Activated T-cell treated with anti-CD3 and anti-CD28 coated beads for 48 hours (primary cell): ENCODE data around the gene PLEKHH2.
"Not testable (repeated sequence)": the region's sequence is repeated elsewhere in the genome, so short reads cannot be mapped to it uniquely, and the experiment has no call there.

Source experiments
- DNase-seq: peaks from one replicate; pipeline ENCODE4 v3.0.0-alpha.2; 2020; ENCODE audit warnings: low read depth

The PLEKHH2 gene

GRCh38 chr2:43637030-43637803 lies at the start of gene PLEKHH2:
Gene PLEKHH2 (plus strand): TSS chr2:43637260. CDS start chr2:43644674, 7,414 bp downstream.
- DNase-seq = peak; percentile 89

GRCh38 chr2:43592443-43592842 lies 44.6 kb upstream of the PLEKHH2 start:
- no peak for DNase-seq

- DNase-seq = no peak
Measured at GRCh38 chr2:43593254-43593653, 43.8 kb upstream of the PLEKHH2 start.

GRCh38 chr2:43594875-43595274 lies 42.2 kb upstream of the PLEKHH2 start:
- DNase-seq = no peak

DNA sequence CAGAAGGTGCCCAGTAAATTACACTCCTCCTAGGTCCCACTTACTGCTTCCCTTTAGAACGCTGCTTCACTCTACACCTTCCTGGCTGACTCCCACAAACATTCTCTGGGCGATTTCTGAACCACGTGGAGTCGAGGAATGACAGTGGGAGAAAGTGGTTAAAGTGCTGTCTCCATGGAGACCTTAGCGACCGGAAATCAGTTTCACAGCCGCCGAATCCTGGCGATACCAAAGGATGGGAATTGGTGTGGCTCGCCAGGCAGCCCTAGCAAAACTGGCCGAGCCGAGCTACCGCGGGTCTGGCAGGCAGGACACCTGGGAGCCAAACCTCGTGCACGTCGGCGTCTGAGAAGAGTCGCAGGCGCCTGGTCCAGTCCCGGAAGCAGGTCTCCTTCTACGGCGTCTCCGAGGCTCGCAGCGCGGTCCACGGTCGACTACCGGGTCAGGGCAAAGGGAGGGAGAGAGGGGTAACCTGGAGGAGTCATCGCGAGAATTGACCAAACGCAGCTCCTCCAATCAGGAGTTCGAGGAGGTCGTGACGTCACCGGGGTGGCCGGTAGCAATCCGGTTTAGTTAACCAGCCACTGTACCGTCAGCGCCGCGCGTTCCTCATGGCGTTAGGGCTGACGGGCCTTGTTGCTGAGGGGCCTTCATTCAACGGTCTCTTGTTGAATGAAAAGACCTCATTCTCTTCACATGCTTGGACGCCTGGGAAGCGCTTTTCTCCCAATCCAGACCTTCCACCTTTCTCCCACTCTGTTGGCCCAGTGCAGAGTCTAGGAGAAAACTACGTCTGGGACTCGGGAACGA lies 41.3 kb upstream of the PLEKHH2 start, which contains the start of gene THADA:
TSS of gene THADA (minus strand) at position 436 of the 810 bp plus-strand sequence. CDS start 3,646 bp downstream, outside the sequence.
- DNase-seq = peak; percentile 96

GRCh38 chr2:43600596-43600995 lies 36.5 kb upstream of the PLEKHH2 start:
- DNase-seq = not testable (repeated sequence)

- DNase-seq = no peak
Measured at GRCh38 chr2:43604674-43605073, 32.4 kb upstream of the PLEKHH2 start.

- no peak for DNase-seq
Measured at GRCh38 chr2:43605079-43605655, 31.9 kb upstream of the PLEKHH2 start.

- no peak for DNase-seq
Measured at GRCh38 chr2:43605851-43606250, 31.2 kb upstream of the PLEKHH2 start.

DNA sequence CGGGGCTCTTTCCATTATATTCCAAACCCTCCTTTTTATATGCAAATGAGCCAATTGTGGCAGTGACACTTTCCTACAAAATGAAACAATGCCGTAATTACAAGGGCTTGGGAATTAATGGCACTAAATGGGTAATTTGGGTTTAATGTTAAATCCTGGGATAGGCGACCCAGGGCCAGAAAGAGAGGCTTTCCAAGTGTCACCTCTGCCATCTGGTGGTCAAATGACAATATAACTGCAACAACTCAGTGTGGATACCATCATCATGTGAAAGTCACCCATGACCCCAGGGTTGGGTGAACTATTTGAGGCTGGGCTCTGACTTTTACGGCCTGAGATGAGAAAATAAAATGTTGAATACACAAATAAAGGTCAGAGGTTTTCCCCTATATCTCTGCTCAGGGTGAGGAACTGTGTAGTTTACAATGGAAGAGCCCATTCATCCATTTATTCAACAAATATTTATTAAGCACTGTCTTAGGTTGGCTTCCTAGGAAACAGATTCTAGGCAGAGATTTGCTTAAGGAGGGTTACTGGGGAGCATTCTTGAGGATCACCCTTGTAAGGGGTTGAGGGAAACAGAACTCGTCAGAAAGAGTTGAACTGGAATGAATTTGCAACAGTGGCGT lies 27.7 kb upstream of the PLEKHH2 start:
- DNase-seq = no peak

- no peak for DNase-seq
Measured at GRCh38 chr2:43610361-43610760, 26.7 kb upstream of the PLEKHH2 start.

DNA sequence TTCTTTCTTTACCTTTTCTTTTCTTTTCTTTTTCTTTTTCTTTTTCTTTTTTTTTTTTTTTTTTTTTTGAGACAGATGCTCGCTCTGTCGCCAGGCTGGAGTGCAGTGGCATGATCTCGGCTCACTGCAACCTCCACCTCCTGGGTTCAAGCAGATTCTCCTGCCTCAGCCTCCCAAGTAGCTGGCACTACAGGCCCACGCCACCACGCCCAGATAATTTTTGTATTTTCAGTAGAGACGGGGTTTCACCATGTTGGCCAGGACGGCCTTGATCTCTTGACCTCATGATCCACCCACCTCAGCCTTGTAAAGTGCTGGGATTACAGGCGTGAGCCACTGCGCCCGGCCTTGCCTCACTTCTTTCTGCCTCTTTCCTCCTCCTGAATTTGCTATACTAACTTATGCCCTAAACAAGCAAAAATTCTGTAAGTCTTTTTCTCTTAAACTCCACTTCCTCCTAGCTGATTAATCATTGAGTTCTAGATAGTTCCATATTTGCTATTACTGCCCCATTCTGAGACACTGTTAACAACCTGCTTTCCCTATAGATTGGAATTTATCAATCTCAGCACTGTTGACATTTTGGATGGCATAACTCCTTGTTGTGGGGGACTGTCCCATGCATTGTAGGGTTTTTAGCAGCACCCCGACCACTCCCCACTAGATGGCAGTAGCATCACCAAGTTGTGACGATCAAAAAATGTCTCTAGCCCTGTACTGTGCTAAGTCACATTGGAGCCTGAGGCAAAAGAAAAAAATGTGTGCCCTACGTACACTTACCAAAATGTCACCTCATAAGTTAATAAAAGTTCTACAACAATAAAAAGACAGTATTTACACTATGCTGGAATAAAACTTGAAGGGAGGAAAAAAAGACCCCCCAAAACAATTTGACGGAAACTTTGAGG lies 24.8 kb upstream of the PLEKHH2 start:
- DNase-seq = peak; percentile 67

DNA sequence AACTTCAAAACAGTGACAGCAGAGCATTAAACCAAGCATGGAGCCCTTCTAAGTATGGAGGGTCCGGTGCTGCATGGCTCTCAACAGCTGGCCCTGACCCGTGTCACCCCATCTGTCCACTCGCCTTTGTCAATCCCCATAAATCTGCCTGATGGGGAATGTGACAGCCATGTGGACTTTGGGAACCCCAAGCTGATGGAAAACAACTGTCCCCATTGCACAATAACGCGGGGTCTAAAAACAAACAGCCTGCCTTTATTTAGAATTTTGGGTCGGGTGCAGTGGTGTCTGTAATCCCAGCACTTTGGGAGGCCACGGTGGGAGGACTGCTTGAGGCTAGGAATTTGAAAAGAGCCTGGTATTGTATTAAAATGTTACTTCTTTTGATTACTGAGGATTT lies 24.1 kb upstream of the PLEKHH2 start:
- no peak for DNase-seq

DNA sequence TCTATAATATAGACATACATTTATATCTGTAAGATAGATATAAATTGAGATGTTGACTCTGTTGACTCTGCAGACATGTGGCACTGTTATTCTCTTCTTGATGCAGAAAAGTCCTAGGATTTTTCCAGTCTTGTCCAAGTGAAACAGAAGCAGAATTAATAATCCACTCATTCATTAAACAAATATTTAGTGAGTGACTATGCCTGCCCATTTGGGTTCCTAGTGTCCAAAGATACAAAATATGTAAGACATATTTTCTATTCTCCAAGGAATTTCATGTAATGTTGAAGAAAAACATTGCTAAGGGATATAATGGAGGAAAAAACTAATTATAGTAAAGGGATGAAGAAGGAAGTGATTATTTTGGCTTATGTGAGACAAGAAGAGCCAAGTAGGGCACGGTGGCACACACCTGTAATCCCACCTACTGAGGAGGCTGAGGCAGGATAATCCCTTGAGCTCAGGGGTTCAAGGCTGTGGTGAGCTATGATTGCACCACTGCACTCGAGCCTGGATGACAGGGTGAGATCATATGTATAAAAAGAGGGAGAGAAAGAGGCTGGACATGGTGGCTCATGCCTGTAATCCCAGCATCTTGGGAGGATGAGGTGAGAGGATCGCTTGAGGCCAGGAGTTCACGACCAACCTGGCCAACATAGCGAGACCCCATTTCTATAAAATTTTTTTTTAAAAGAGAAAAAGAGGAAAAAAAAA lies 19.9 kb upstream of the PLEKHH2 start:
- no peak for DNase-seq

DNA sequence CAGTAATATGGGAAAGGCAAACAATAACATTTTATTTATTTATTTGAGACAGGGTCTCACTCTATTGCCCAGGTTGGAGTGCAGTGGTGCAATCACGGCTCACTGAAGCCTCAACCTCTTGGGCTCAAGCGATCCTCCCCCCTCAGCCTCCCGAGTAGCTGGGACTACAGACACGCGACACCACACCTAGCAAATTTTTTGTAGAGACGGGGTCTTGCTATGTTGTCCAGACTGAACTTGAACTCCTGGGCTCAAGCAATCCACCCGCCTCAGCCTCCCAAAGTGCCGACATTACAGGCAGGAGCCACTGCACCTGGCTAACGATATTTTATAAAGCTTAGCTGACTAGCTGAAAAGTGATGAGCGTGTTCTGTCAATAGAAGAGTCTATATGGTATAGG lies 17.5 kb upstream of the PLEKHH2 start:
- no peak for DNase-seq

DNA sequence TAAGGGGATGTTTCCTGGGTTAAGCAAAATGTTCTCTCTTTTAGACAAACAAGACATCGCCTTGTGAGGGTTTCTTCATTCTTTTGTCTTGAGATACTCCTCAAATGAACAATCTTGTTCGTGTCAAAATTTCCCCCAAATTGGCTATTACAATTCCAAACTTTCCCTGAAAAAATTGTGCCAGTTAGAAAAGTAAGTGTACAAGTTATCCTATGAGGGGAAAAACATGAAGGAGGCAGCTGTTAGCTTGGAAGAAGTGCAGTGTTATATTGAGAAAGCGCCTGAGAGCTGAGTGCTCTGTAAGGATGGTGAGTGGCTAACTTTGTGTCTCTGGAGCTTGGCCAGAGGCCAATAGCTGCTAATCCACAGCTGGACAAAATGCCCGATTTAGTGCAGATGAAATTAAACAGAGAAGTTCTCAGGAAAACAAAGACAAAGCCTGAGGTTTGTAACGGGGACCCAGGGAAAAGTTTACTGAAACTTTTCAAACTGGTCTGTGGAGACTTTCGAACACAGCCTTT lies 14.1 kb upstream of the PLEKHH2 start:
- no peak for DNase-seq

DNA sequence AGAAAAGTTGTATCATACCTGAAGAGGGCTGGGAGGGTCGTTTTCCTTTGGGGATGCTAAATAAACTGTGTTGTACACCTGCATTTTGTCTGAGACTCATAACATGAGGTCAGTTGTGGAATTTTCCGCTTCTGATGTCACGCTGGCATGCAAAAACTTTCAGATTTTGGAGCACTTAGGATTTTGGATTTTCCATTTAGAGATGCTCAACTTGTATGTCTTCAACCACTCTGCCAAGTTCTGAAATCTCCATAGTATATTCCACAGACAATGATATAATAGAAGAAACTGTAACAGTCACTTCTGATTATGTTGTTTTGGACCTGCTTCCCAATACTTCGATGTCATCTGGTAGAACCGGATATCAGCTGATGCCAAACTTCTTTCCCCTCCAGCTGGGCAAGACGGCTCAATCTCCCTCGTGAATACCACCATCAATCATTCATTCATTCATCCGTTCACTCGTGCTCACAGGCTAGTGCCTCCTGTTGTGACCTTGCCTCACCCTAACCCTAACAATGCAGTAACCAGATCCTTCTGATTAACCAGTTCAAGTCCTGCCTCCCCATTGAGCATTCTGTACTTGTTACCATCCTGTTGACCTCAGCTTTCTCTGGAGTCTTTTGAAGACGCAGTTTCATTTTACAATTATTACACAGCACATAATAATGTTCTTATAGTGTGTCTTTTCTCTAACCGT lies 5.3 kb upstream of the PLEKHH2 start:
- no peak for DNase-seq

DNA sequence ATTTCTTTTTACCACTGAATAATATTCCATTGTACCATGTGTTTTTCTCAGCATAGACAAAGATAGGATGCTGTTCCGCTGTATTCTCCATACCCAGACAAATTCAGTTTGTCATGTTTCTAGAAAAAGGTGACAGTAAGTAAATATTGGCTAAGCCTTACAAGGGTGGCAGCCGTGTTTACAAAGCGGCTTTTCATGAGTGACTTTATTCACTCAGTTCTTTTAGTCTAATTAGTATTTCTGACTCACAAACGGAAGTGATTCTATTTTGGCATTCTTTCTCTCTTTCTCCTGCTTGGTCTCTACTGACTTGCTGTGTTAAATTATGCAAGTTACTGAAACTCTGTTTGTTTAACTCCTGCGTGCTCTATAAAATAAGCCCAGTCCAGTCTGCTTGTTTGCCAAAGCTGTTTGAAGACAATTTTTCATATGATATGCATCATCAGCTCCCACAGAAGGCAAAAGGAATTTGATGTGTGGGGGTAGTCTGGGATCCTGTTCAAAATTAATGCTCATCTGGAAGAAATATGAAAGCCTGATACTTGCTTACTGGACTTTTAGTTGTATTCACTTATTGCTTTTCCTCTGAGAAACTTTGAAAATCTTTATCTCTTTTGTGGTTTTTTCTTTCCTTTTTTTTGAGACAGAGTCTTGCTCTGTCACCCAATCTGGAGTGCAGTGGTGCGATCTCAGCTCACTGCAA lies 2.3 kb upstream of the PLEKHH2 start:
- DNase-seq = no peak

- not testable (repeated sequence) for DNase-seq
Measured at GRCh38 chr2:43636153-43636552, 907 bp upstream of the PLEKHH2 start.
